Stimulated activated CD8-positive, alpha-beta memory T cell treated with anti-CD3 and anti-CD28 coated beads, Interleukin-12 subunit alpha, Interleukin-12 subunit beta, amount 100 ng/mL, for 4 hours (primary cell): ENCODE measurements around the gene CRIM1.

ENCODE experiments used
- DNase-seq: peaks from one replicate; pipeline ENCODE4 v3.0.0-alpha.2; 2020; ENCODE audit warnings: low read depth

Gene CRIM1

DNA sequence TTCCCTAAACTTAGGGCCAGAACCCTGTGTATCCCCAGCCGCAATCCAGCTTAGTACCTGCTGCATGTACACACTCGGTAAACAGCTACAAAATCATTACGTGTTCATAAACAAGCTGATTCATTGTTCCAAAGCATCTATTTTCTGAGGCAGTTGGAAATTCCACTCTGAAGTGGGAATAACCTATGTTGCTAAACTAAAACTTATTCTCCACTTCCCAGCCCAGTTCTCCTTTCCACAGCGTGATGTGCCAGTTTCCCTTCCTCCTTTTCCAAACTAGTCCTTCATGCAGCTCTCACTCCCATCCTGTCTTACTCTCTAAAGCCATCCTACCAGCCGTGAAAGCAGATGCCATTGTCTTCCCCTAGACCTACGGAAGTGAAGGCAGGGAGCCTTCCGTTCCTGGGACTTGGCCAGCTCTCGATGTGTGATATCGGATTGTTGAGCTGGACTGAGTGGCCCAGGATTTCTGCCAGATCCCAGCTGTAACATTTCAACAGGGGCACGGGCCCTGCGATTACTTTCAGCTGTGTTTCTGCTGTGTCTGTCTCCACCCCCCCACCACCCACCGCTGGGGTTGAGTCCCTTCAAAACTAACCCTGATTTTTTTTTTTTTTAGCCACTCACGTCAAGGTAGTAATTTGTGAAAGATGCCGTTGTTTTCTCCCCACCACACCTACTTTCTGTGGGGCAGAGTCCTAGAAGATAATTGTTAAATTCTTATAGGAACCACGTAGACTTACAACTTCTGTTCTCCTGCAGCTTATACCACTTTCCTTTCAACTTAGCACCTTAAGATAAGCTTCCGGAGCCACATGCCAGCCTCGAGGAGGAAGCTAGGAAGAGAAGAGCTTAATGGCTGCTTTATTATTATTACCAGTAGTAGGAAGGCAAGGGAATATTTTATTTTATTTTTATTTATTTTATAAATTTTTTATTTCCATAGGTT lies 100.9 kb downstream of the CRIM1 start:
- DNase-seq, result no peak

DNA sequence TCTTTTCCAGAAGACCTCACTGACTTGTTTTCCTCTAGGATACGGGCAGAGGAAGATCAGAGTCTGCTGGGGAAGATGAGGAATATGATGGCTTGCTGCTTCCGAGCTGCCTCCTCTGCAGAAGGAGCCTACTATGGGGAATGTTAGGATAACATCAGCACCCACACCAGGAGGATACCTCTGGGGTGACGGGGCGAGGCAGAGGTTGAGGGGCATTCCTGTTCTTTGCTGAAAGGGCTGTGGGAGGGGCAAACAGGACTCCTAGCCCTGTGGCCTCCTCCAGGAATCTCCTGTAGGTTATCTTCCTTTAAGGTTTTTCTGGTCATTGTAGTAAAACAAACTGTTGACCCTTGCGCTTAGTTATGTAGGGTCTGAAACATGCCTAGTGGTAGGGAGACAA lies 102.5 kb downstream of the CRIM1 start:
- DNase-seq, result no peak

DNA sequence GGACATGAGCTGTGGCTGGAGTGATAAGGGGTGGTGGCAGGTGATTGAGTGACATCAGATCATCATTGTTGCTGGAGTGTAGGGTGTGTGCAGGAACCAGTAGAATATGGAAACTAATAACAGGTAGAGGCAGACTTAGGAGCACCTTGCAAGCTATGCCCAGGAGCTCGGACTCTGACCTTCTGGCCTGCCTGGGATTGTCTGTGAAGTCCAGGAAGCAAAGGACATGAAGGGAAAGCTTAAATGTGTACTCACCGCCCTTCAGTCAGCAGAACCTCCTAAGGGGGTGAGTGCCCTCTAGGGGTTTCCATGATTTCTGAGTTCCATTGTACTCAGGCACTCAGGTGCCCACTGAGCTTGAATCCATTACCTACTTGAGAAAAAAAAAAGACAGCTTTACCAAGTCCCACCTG lies 104.2 kb downstream of the CRIM1 start:
- no peak for DNase-seq

DNA sequence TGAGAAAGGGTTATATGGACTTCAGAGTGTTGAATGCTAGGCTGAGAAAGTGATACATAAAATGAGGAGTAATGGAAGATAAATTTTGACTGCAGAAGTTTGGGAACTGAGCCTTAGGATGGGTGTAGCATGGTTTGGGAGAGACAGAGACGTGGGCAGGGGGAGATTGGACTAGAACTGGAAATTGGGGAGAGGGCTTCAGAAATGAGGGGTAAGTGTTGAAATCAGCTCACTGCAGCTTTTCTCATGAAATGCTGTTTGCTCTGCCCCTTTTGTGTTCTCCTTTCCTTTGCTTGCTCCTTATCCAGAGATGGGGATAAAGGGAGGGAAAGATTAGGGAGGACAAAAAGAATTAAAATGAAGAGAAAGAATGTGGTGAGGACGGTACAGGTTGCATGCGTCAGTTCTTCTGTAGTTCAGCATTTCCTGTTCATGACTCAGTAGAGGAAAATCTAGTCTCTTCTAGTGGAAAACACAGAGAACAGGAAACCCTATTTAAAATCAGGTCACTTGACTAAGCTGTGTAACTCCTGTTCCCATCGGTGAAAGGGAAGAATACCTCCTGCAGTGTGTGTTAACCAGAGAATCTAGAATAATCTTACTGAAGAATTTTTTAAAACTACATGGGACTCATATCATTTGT lies 105.6 kb downstream of the CRIM1 start:
- no peak for DNase-seq

DNA sequence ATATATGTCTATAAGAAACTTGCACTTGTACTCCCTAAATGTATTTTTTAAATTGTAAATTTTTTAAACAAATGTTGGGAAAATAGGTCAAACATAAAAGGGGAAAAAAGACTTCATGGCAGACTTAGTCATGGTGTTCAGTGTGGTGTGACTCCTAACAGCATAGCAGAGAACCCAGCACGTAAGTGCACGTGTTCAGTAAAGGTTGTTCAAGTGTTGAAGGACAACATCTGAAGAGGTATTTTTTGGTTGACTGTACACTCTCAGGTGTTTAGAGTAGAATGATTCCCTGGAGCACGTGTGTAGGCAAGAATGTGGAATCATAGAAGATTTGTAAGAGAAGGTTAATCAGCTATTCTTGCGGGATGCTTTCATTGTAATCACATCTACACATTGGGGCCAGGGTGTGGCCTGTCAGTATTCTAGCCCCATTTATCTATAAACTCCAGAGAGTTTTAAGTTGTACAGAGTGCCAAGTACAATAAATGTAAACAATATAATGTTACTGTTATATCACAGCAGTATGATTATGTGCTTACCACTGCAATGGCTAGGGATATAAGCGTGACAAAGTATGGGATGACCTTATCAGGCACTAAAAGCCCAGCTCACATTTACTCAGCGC lies 106.8 kb downstream of the CRIM1 start:
- DNase-seq, result no peak

DNA sequence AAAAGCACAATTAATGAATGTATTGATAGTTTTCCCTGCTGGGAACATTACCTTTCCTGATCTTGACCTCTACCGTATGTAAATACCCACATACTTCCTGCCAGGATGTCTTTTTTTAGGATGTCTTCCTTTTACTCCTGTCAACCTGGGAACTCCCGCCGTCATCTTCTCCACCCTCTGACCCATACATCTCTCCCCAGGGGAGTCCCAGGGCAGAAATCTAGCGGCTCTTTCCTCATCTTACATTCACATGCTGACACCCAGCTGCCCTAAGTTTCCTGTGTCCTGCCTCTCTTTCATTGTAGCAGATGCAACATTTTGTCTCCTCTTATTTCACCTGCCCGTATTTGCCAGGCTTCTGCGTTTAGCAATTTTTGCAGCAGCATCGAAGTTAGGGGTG lies 107.8 kb downstream of the CRIM1 start:
- DNase-seq, result no peak

DNA sequence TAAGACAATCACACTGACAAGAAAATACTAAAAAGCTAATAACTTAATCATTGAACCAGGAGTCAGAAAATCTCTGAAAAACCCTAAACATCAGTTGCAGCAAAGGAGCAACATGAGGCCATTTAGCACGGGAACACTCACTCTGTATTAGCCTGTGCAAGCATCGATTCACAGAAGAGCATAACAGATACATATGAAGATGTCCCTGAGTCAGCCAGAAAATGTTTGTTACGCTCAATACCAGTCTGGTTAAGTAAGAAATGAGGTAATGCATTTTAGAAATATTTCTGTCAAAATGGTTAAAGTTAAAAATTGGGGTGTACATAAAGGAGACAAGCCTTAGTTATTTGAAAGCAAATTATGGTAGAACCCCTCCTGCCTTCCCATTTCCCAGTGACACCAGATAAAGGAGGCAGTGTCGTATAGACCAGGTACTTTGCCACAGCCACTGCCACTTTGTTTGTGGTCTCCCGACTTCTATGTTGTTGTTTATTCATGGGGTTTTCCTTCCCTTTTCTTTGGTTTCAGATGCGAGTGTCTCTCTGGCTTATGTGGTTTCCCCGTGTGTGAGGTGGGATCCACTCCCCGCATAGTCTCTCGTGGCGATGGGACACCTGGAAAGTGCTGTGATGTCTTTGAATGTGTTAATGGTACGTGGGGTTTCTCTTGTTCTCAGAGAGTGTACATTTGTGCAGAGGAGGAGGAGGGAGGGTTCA lies 108.6 kb downstream of the CRIM1 start:
- DNase-seq, result no peak

DNA sequence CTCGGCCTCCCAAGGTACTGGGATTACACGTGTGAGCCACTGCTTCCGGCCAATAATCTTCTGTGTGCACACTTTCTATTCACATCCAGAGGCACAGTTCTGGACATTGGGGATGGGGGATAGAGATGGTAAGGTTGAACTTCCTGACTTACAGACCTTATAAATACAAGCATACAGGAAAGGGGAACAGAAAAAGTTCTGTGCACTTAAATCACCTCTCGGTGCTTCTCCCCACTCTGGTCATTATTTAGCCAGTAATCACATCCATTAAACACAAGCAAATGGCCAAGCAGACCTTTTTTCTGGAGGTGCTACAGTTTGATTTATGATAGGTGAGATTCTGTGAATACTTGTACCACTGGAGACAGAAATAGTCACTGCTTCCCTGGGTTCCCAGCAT lies 110.6 kb downstream of the CRIM1 start:
- no peak for DNase-seq

DNA sequence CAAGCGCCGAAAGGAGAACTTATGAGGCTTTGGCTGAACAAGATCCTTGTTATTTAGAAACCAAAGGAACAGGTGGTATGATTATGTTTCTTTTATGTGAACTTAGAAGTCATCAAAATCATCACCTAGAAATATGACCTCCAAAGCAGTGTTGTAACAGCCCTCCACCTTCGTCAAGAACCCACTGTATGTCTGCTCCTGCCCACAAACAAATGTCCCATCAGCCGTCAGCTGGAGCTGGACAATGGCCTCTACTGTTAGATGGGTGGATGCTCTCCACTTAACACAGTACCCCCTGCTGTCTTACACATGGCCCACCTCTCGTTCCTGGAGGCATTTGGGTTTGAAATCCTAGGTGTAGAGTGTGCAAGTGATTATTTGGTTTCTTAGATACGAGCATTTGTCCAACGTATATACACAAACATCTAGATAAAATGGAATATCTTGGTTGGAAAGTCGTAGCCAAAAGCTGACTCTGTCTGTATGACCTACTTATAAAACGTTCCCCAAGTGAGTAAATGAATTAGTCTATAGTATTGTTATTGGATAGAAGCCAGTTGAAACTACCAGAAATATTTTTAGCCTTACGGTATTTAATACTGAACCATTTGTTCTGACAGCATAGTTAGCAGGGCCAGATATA lies 113.0 kb downstream of the CRIM1 start:
- DNase-seq, result no peak

DNA sequence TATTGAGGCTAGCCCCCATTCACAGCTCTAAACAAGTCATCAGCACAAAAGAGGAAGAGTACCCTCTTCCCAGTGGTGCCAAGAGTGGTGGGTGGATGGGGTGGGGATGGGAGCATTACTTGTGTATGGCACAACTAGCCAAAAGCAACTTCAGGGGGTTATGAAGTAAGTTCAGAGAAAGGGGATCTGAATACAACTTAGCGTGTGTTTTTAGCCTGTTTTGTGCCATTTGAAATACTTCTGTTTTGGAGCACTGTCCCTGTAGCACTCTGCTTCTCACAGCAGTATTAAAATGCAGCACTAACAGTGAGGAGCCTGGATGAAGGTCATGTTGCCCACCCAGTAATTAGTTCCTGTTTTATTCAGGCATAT lies 113.5 kb downstream of the CRIM1 start:
- no peak for DNase-seq

DNA sequence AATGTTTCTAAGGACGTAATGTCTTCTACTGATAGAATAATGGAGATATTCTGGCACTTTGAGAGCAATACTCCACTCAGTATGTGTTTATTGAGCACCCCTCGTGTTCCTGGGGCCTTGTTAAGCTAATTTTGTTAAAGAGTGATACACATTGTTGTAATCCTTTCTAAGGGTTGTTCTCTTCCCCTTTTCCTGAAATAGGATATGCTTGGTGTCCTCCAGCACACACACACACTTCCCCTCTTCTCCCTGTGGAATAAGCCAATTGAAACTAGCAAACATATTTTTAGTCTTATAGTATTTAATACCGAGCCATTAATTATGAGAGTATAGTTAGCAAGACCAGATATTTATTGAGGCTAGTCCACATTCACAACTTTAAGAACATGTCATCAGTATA lies 114.1 kb downstream of the CRIM1 start:
- no peak for DNase-seq

DNA sequence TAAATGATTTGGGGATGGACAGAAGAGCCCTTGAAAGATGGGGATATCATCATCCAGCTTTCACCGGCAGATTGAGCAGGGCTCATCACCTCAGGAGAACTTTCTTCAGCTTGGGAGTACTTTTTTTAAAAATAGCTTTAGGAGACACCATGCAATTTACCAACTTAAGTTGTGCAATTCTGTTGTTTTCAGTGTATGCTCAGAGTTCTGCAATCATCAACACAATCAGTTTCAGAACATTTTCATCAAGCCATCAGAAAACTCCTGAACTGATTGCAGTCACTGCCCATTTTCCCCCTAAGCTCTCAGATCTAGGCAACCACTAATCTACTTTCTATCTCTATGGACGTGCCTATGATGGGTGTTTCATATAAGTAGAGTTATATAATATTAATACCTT lies 117.7 kb downstream of the CRIM1 start:
- no peak for DNase-seq

DNA sequence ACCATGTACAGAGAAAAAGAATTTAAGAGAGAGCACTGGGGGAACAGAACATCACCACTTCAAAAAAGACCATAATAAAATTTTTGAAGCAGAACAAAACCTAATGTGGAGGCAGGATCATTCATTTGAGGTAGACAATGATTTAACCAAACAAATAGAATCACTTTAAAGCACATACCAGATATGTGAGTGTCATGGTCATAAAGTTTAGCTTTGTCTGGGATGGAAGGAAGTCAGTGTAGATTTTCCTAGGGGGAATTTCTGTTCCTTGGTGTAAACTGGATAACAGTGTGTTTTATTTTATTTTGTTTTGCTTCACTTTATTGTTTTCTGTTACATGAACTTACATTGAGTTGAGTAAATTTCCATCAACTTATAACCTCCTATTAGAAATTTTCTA lies 120.8 kb downstream of the CRIM1 start:
- no peak for DNase-seq

DNA sequence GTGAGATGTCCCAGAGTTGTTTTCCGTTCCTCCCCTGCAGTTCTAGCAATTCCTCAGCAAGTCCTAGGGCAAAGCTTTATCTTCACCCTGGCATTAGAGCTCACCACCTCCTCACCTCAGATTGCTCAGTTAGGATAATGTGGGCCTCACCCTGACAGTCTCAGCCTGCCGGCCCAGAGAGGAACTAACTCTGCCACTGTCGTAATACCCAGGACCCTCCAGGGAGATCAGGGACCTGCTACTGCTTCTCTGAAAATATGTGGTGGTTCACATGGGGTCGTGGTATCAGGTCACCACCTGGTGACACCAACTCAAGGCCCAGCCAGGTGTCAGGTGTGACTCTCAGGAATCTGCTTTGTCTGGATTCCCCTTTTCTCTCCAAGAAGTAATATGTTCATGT lies 121.7 kb downstream of the CRIM1 start:
- no peak for DNase-seq

DNA sequence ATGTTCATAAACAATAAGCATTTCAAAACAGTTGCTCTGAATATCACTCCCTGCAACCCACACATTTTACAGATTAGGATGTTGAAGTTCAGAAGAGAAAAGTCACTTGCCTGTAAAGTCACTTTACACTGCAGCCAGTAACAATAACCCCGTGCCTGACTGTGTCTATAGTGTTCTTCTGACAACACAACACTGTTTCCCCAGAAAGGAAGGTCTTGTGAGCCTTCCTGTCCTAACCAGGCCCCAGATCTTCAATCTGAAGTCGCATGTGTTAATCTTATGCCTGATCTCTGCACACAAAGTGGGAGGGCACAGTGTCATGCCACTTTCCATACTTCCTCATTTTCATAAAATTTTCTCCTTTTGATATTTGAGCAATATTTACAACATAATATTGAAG lies 122.2 kb downstream of the CRIM1 start:
- DNase-seq, result no peak

DNA sequence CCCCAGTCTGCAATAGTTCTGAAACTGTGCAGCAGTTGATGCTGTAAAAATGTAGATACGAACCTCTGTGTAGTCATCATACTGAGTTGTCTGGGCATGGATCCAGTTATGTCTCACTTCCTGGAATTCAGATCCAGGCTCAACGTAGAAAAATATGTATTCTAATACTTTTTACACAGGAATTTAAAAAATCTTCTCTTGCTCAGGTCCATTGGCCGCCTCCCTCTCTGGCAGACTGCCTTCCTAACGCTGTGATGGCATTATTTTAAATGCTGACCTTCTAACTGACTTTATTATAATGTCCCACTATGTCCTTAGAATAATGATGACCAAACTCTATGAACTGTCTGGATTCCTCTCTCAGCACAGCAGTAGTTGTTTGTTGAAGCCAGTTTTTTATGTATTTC lies 122.8 kb downstream of the CRIM1 start:
- DNase-seq, result no peak

DNA sequence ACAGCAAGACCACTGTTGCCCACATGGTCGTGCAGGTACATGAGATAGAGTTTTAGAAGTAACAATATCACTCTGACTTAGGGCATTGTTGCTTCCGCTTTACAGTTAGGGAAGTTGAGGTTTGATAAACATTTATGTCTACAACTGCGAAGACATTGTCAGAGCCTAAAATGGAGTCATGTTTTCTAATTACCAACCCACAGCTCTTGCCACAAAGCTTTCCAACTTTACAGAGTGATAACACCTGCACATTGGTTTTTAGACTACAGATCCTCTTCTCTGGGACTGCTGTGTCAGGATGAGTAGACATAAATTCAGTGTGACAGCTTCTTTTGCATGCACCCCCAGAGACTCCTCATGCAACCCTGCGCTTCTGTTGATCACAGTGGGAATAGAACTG lies 123.4 kb downstream of the CRIM1 start:
- DNase-seq, result no peak

DNA sequence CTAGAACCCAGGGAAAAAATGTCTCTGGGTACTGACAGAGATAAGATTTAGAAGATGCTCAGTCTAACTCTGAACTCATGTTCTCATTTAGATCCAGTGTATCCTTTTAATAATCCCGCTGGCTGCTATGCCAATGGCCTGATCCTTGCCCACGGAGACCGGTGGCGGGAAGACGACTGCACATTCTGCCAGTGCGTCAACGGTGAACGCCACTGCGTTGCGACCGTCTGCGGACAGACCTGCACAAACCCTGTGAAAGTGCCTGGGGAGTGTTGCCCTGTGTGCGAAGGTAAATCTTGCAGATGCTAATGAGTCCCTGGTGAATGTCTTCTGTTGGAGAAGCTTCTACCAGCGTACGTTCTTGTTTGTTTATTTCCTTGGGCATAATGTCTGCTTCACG lies 123.8 kb downstream of the CRIM1 start:
- no peak for DNase-seq

DNA sequence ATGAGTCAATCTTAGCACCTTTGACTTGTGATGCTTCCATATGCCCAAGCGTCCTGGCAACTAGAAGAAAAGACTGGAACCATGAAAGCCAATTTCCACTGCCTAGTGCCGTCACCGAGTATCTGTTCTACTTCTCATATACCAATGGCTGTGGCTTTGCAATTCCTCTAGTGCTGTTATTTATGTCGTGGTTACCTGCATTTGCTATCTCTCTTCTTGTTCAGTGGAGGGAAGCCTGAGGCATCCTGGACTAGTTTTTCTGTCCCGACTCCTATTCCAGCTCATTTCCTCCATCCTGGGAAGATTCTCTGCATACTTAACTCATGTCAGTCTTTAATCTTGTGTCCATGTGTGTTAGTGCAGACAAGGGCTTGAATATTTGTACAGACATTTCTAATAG lies 124.5 kb downstream of the CRIM1 start:
- no peak for DNase-seq

DNA sequence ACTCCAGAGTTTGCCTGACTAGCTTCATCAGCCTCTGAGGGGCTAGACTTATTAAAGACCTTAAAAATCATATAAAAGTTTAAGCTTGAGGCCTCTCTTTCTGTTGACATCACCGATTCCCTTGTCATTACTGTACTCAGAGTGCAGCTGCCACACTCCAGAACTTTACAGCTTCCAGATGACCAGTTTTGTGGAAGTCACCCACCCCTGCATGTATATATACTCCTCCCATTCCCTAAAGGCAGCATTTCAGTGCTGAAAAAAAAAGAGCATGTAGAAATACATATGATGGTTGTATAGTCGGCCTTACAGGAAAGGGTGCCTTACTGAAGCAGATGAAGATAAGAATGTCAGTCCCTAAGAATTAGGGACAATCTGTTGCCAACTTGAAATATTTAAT lies 125.1 kb downstream of the CRIM1 start:
- DNase-seq, result no peak

DNA sequence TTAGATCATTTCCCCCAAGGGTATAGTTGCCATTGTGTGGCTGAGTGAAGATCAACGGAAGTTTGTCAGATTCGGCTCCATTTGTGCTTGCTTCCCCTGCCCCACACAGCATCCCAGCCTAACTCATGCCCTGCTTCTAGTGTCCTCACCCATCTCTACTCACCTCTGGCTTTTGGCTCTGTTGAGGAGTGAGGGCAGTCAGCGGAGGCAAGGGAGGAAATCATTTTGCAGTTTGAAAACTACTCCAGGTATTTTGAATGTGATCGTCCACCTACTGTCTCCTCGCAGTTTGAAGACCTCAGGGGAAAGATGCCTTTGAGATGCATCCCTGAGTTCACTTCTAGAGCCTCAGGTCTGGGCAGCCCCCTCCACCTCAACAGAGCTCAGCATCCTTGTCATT lies 126.1 kb downstream of the CRIM1 start:
- no peak for DNase-seq

DNA sequence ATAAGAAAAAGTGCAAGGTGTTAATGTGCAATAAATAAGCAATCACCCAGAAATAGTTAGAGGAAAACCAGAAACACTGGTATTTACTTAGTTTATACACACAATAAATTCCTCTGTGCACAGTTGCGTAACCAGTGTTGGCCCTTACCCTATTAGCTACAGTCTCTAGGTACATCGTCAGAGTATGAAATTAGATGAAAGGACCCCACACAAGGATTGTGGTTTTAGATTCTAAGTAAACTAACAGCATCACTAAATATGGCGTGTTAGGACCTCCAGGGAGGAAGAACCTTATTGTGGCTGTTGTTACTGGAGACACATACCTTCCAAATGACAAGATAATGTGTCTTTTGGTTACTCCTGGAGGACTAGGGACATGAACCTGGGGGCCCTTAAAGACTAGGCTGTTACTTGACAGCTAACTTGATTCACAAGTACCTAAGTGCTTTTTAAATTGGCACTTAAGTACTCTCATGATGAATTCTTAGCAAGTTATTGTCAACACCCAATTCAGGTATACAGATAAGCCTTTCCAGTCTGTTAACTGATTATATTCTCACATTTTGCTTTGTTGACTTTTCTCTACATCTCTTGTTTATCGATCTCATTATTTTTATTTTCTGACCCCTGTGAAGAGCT lies 127.1 kb downstream of the CRIM1 start:
- no peak for DNase-seq
